HepG2 (cell line): ENCODE results near the gene CDC37L1.

Source experiments
- ATF1 ChIP-seq: IDR thresholded peaks from 2 replicates; pipeline ENCODE4 v1.6.1; 2016; ENCODE audit warnings: mild to moderate bottlenecking, control low read depth
- BRD4 ChIP-seq: sonication (generic); formaldehyde crosslinking; IDR thresholded peaks from 2 replicates; pipeline ENCODE4 v1.4.0; 2020; ENCODE audit warnings: missing genetic modification reagents
- ELF1 ChIP-seq: sonication (generic); formaldehyde crosslinking; IDR thresholded peaks from 2 replicates; pipeline ENCODE4 v1.4.0; 2020; ENCODE audit warnings: missing genetic modification reagents
- JUNB ChIP-seq: sonication (generic); formaldehyde crosslinking; IDR thresholded peaks from 2 replicates; pipeline ENCODE4 v1.8.0; 2022; ENCODE audit warnings: missing genetic modification reagents, mild to moderate bottlenecking, borderline replicate concordance
- NFE2L2 ChIP-seq: fragments of 150-350 bp; IDR thresholded peaks from 2 replicates; pipeline ENCODE4 v1.6.1; 2014; ENCODE audit warnings: low read length
- RAD21 ChIP-seq: fragments of 450-650 bp; formaldehyde crosslinking; IDR thresholded peaks from 2 replicates; pipeline ENCODE4 v1.5.0; 2020; ENCODE audit warnings: mild to moderate bottlenecking
- SRSF9 ChIP-seq: fragments of 200-400 bp; formaldehyde crosslinking; IDR thresholded peaks from 2 replicates; pipeline ENCODE4 v1.6.1; 2018; ENCODE audit warnings: borderline replicate concordance, mild to moderate bottlenecking, low read depth, low read length; ENCODE audit not compliant: insufficient read depth, poor library complexity, severe bottlenecking
- TAF1 ChIP-seq: sonication (generic); formaldehyde crosslinking; IDR thresholded peaks from 2 replicates; pipeline ENCODE4 v1.4.0; 2020; ENCODE audit warnings: missing genetic modification reagents
- ZFP41 ChIP-seq: sonication (generic); formaldehyde crosslinking; IDR thresholded peaks from 2 replicates; pipeline ENCODE4 v1.4.0; 2020; ENCODE audit warnings: mild to moderate bottlenecking, missing genetic modification reagents, borderline replicate concordance
- ZNF274 ChIP-seq: sonication (generic); formaldehyde crosslinking; IDR thresholded peaks from 2 replicates; pipeline ENCODE4 v1.5.1; 2020; ENCODE audit warnings: mild to moderate bottlenecking, missing genetic modification reagents
- TF ChIP-seq, protein P1 (sequence below): sonication (generic); formaldehyde crosslinking; IDR thresholded peaks from 2 replicates; pipeline ENCODE4 v1.5.0; 2020; ENCODE audit warnings: mild to moderate bottlenecking, missing genetic modification reagents, moderate library complexity
- TF ChIP-seq, protein P2 (sequence below): sonication (generic); formaldehyde crosslinking; IDR thresholded peaks from 2 replicates; pipeline ENCODE4 v1.4.0; 2020; ENCODE audit warnings: mild to moderate bottlenecking, missing genetic modification reagents

DNA sequence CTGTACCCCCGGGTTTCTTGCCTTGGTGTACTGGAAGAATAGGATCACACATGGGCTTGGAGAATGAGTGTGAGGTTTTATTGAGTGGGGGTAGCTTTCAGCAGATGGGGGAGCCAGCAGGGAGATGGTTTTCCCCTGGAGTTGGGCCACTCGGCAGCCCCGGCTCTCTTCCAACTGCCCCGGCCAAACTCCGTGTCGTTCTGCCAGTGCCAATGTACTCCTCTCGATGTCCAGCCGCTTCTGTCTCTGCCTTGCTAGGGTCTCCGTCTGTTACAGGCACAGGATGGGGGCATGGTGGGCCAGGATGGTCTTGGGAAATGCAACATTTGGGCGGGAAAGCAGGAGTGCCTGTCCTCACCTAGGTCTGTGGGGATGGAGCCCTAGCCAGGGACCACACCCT is 24.8 kb upstream of the CDC37L1 start:
- TF ChIP-seq BRD4 (CRISPR knock-in tag), result no peak
- no peak for TF ChIP-seq ZNF274 (CRISPR knock-in tag)
- TF ChIP-seq, protein P1, sequence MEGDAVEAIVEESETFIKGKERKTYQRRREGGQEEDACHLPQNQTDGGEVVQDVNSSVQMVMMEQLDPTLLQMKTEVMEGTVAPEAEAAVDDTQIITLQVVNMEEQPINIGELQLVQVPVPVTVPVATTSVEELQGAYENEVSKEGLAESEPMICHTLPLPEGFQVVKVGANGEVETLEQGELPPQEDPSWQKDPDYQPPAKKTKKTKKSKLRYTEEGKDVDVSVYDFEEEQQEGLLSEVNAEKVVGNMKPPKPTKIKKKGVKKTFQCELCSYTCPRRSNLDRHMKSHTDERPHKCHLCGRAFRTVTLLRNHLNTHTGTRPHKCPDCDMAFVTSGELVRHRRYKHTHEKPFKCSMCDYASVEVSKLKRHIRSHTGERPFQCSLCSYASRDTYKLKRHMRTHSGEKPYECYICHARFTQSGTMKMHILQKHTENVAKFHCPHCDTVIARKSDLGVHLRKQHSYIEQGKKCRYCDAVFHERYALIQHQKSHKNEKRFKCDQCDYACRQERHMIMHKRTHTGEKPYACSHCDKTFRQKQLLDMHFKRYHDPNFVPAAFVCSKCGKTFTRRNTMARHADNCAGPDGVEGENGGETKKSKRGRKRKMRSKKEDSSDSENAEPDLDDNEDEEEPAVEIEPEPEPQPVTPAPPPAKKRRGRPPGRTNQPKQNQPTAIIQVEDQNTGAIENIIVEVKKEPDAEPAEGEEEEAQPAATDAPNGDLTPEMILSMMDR (CRISPR knock-in tag), result no peak
- no peak for TF ChIP-seq ELF1 (CRISPR knock-in tag)
- TF ChIP-seq, protein P2, sequence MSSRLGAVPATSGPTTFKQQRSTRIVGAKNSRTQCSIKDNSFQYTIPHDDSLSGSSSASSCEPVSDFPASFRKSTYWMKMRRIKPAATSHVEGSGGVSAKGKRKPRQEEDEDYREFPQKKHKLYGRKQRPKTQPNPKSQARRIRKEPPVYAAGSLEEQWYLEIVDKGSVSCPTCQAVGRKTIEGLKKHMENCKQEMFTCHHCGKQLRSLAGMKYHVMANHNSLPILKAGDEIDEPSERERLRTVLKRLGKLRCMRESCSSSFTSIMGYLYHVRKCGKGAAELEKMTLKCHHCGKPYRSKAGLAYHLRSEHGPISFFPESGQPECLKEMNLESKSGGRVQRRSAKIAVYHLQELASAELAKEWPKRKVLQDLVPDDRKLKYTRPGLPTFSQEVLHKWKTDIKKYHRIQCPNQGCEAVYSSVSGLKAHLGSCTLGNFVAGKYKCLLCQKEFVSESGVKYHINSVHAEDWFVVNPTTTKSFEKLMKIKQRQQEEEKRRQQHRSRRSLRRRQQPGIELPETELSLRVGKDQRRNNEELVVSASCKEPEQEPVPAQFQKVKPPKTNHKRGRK (CRISPR knock-in tag), result no peak
- TF ChIP-seq JUNB (CRISPR knock-in tag), result no peak
- no peak for TF ChIP-seq NFE2L2
- no peak for TF ChIP-seq SRSF9
- TF ChIP-seq RAD21, result no peak
- no peak for TF ChIP-seq ZFP41 (CRISPR knock-in tag)
- TF ChIP-seq TAF1 (CRISPR knock-in tag), result no peak
- no peak for TF ChIP-seq ATF1 (CRISPR knock-in tag)
